Measurements from ENCODE around the gene ZSCAN12.

DNA sequence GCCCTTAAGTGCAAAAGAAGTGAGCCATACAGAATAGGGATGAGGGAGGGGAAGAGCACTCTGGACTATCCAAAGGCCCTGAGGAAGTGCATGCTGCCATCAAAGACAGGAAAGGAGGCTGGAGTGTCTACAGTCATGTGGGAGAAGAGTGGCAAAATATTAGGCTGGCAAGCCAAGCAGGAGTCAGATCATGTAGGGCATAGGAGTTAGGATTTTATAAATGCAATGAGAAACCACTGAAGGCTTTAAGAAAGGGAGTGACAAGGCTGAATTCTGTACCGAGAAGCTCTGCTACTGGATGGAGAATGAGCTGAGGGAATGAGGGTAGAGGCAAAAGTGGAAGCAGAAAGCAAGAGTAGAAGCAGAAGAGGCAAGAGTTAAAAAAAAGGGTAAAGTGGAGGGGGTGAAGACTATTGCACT is 65.9 kb downstream of the ZSCAN12 start:
- no peak for TF ChIP-seq RELA (IDR thresholded peaks at IDR 0.05; ENCODE audit: borderline replicate concordance, partially characterized antibody)
- TF ChIP-seq CTCF (IDR thresholded peaks at IDR 0.05 in 2 of 3, conservative IDR thresholded peaks at IDR 0.05 in 1 of 3; ENCODE audit: control insufficient read depth in 2 of 3, extremely low read depth in 1 of 3, insufficient read depth in 1 of 3, low read depth in 3 of 3, low read length in 3 of 3), result no peak
- no peak for TF ChIP-seq EP300 (IDR thresholded peaks at IDR 0.05; ENCODE audit: borderline replicate concordance in 1 of 2, control insufficient read depth in 1 of 2, low read depth in 2 of 2, low read length in 2 of 2)
- no peak for TF ChIP-seq ESRRA (IDR thresholded peaks at IDR 0.05; ENCODE audit: low read length)
- no peak for TF ChIP-seq RAD21 (IDR thresholded peaks at IDR 0.05; ENCODE audit: insufficient read depth, low read depth, low read length)
- TF ChIP-seq CBFB (IDR thresholded peaks at IDR 0.05; ENCODE audit: low read depth), result no peak
- TF ChIP-seq HCFC1 (IDR thresholded peaks at IDR 0.05; ENCODE audit: low read length), result no peak
- no peak for TF ChIP-seq JUNB (IDR thresholded peaks at IDR 0.05)
- TF ChIP-seq BHLHE40 (IDR thresholded peaks at IDR 0.05; ENCODE audit: borderline replicate concordance in 1 of 2, low read depth in 2 of 2, low read length in 1 of 2), result no peak
- TF ChIP-seq TARDBP (IDR thresholded peaks at IDR 0.05; ENCODE audit: borderline replicate concordance), result no peak
- TF ChIP-seq POLR2A (IDR thresholded peaks at IDR 0.05; ENCODE audit: low read depth, low read length), result no peak

All from GM12878 (cell line).